Astrocyte of the cerebellum (primary cell): ENCODE data around the gene CYBRD1.
A peak's percentile ranks its signal among the peaks of the same experiment; 100 is the strongest.

ENCODE experiments used
- DNase-seq: peaks from one replicate; pipeline ENCODE4 v3.0.0-alpha.2; 2011; ENCODE audit warnings: low read depth
- H3K4me3 ChIP-seq: 2 replicates; pipeline ENCODE4 v1.5.1; 2011; ENCODE audit warnings: mild to moderate bottlenecking, low read depth, low read length, moderate library complexity
- in situ Hi-C: cut with HindIII; loops from 2 replicates; pipeline ENCODE4 v1.10.0; 2017; ENCODE audit warnings: low sequenced_read_pairs
- TF ChIP-seq, protein P1 (sequence below): IDR thresholded peaks from 2 replicates; pipeline ENCODE4 v1.5.1; 2012; ENCODE audit warnings: low read length, low read depth, moderate library complexity, mild to moderate bottlenecking; ENCODE audit errors: missing control alignments

CYBRD1 gene, protein sequence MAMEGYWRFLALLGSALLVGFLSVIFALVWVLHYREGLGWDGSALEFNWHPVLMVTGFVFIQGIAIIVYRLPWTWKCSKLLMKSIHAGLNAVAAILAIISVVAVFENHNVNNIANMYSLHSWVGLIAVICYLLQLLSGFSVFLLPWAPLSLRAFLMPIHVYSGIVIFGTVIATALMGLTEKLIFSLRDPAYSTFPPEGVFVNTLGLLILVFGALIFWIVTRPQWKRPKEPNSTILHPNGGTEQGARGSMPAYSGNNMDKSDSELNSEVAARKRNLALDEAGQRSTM

GRCh38 chr2:171522052-171522787 is at the start of gene CYBRD1:
TSS of gene CYBRD1 (plus strand) at chr2:171522474. CDS start at chr2:171522546, 72 bp downstream.
- TF ChIP-seq, protein P1, sequence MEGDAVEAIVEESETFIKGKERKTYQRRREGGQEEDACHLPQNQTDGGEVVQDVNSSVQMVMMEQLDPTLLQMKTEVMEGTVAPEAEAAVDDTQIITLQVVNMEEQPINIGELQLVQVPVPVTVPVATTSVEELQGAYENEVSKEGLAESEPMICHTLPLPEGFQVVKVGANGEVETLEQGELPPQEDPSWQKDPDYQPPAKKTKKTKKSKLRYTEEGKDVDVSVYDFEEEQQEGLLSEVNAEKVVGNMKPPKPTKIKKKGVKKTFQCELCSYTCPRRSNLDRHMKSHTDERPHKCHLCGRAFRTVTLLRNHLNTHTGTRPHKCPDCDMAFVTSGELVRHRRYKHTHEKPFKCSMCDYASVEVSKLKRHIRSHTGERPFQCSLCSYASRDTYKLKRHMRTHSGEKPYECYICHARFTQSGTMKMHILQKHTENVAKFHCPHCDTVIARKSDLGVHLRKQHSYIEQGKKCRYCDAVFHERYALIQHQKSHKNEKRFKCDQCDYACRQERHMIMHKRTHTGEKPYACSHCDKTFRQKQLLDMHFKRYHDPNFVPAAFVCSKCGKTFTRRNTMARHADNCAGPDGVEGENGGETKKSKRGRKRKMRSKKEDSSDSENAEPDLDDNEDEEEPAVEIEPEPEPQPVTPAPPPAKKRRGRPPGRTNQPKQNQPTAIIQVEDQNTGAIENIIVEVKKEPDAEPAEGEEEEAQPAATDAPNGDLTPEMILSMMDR: peak; percentile 31
- peak; percentile 39 for DNase-seq
- H3K4me3 ChIP-seq: peak within 1 kb of the TSS; percentile 84
- in situ Hi-C loops: no loop called here

GRCh38 chr2:171475979-171476378 is 46.3 kb upstream of the CYBRD1 start:
- in situ Hi-C loops: no loop called here
- H3K4me3 ChIP-seq: no peak overlapping the region
- TF ChIP-seq, protein P1: no peak
- DNase-seq: no peak

DNA sequence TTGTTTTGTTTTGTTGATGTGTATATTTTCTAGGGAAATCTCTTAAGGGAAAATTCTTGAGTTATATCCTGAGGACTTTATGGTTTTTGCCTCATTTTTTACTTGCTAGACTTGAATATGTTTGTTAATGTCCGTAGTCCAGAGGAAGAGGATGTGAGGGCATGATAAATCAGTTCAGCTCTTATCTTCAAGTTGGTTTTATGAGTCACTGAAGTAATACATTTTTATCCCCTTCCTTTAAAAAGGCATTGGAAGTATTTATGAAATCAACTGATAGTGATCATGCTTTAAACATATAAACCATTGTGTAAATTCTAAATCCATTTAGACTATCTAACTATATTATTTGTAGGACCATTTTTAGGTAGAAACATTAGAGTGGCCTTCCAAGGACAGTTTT is 43.9 kb upstream of the CYBRD1 start:
- TF ChIP-seq, protein P1: no peak
- no peak overlapping the region for H3K4me3 ChIP-seq
- DNase-seq: no peak
- in situ Hi-C loops: no loop called here

DNA sequence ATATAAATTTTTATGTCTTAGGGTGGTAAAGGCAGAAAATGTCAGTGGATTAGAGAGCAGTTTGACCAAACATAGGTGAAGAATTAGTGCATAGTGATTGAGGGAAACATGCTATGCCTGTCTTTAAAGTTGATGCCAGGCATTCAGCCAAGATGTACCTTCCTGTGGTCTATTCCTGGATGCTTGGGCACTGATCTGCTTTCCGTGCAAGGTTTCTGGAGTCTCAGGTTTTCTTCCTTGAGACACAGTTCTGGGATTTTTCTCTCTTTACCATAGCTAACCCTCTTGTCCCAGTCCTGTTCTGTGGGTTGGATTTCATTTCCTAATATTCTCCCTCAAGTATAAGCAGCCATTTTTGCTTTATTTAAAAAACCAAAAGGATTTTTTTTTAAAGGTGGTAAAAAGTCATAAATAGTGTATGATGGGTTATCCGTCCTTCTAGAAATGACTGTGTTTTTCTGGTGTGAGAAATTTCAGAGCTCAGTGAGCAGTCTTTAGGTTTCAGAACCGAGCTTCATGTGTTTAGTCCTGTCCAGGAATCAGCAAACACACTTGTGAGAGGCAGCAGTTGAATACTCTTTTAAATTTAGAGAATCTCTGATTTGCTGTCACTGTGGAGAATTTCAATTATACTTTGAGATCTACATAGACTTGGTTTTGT is 43.0 kb upstream of the CYBRD1 start:
- TF ChIP-seq, protein P1: no peak
- H3K4me3 ChIP-seq: no peak overlapping the region
- DNase-seq: no peak
- in situ Hi-C loops: no loop called here

- no peak overlapping the region for H3K4me3 ChIP-seq
- TF ChIP-seq, protein P1: no peak
- DNase-seq: no peak
- in situ Hi-C loops: no loop called here
These were observed 41.4 kb upstream of the CYBRD1 start for GRCh38 chr2:171480908-171481307.

DNA sequence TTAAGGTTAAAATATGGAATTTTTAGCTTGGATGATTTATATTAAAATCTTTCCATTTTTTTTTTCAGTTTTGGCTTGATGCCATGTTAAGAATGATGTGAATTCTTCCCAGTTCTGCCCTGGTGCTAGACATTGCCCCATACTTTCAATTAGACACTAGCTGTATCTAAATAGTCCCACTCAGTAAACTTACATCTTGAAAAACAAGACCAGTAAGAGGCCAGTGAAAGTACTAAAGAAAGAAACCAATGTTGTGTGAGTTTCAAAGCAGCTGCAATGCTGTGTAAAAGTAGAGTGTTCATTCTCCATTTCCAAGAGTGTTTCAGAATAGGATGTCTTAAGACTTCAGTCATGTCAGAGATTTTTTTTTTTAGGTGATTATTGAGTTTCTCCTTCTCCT is 40.0 kb upstream of the CYBRD1 start:
- in situ Hi-C loops: no loop called here
- no peak for DNase-seq
- no peak overlapping the region for H3K4me3 ChIP-seq
- TF ChIP-seq, protein P1: no peak
